Glomerular endothelial cell (primary cell): Measurements from ENCODE around the gene FUBP1. TPM values are rescaled to one million over a fixed set of nuclear protein-coding genes. Genes with fewer than 3 reads are reported as not detected.
"Not testable (repeated sequence)": the region's sequence is repeated elsewhere in the genome, so short reads cannot be mapped to it uniquely, and the experiment has no call there.

Experiments used
- DNase-seq: peaks from one replicate; pipeline ENCODE4 v3.0.0-alpha.2; 2011; ENCODE audit warnings: low read depth, low spot score; ENCODE audit errors: extremely low read depth
- total RNA-seq: library from RNA; depleted of rRNA; stranded (reverse); fragments of >200 nt; gene quantifications from 2 replicates; pipeline ENCODE4 v1.2.3, GENCODE V29; 2015

Gene FUBP1
- total RNA-seq, 1 donor from 2014 or later = 108 TPM

DNA sequence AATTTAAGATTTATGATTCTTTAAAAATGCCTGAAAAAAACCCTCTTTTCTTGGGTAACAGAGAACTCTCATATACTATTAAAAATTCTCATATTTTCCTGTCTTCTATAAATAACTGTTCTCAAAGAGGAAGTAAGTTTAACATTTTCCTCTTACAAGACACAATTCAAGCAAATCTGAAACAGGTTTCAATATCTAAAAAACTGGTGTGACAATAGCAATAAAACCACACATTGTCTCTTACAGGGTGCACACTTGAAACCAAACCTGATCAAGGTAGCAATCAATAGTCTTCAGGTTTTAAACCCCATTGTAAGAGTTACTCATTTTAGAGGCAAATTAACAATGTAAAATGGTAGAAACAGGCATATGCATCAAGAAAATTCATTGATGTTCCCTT, 28.0 kb downstream of the FUBP1 start:
- no peak for DNase-seq

GRCh38 chr1:77948841-77949424, 29.9 kb downstream of the FUBP1 start:
- DNase-seq = no peak

DNA sequence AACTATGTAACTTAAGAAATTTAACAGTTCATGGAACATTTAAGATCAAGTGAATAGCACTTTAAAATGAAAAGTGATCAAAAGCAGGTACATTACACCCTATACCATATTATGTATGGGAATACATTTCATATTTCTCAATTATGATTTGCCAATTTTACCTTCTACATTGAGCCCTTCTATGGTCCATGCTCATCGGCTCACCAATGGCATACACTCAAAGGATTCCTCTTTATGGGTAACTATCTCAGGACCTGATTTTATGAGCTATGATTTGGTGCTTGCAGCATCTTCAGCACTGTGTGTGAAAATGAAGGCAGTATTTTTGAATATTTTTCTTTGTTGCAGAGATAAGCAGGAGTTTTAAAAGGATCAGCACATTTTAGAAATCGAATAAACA, 33.5 kb downstream of the FUBP1 start:
- DNase-seq = no peak

DNA sequence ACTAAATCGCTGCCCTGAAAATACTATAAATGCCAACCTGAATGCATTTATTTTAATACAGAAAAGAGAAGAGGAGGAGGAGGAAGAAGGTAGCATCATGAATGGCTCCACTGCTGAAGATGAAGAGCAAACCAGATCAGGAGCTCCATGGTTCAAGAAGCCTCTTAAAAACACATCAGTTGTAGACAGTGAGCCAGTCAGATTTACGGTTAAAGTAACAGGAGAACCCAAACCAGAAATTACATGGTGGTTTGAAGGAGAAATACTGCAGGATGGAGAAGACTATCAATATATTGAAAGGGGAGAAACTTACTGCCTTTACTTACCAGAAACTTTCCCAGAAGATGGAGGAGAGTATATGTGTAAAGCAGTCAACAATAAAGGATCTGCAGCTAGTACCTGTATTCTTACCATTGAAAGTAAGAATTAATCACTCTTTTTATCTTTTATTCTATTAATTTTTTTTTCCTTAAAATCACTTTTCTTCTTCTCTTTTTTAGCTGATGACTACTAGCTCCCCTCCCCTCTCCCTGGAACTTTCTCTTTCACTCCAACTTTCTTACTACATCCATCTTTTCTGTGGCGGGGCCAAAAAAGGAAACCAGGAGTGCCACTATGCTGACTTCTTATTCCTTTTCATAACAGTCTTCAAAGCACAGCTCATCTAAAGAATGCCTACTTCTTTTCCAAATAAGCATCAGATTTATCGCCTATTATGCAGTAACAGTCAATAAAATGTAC, 36.3 kb downstream of the FUBP1 start:
- no peak for DNase-seq

- DNase-seq = no peak
Measured at GRCh38 chr1:77940921-77941570, 37.8 kb downstream of the FUBP1 start.

GRCh38 chr1:77938651-77939050, 40.2 kb downstream of the FUBP1 start:
- no peak for DNase-seq

GRCh38 chr1:77929806-77930205, 49.1 kb downstream of the FUBP1 start:
- no peak for DNase-seq

DNA sequence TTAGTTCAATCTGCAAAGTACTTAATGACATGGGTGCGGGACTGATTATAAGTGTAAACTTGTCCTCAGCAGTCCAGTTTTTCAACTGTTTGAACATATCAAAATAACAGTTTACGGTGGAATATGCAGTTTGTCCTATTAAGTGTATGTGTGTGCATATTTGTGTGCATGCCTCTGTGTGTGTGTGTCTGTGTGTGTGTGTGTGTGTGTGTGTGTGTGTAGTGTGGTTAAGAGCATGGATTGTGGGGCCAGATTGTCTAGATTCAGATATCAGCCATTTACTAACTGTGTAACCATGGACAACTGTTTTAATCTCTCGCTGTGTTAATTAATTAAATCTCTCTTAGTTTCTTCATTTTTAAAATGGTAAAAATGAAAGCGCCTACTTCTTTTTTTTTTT, 51.5 kb downstream of the FUBP1 start:
- no peak for DNase-seq

DNA sequence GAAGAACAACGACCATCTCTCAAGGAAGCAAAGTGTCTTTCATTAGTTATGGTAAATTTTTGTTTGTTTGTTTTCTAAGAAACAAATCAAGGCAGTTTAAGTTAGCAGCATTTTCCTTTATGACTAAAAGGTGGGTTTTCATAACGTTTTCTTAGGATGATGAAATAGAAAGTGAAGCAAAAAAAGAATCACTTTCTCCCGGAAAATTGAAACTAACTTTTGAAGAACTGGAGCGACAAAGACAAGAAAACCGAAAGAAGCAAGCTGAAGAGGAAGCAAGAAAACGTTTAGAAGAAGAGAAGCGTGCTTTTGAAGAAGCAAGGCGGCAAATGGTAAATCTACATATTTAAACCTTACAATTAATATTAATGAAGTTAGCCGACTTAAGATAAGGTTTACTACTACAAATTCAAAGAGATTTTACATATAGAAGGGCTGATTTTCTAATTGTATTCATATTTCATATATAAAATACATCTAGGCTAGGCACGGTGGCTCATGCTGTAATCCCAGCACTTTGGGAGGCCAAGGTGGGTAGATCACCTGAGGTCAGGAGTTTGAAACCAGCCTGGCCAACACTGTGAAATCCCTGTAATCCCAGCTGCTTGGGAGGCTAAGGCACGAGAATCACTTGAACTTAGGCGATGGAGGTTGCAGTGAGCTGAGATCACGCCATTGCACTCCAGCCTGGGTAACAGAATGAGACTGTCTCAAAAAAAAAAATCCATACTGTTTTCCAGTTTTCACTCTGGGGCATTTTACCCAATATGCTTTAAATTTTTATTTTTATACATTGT, 52.1 kb downstream of the FUBP1 start:
- no peak for DNase-seq

DNA sequence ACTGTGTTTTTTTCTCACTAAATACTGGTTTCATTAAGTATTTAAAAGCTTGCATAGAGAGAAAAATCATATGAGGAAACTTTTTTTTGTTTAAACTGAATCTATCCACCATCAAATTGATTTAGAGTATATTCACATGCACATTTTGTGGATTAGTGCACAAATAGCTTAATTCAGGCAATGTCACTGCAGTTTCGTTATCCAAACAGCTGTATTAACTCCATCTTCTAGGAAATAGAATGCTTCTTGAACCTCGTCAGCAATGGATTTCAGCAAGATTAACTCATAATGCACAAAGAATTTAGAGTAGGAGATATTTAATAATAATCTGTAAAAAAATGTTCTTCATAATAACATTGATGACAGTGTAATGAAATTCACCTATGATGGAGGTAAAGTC, 52.9 kb downstream of the FUBP1 start:
- DNase-seq = no peak

GRCh38 chr1:77925518-77925917, 53.4 kb downstream of the FUBP1 start:
- DNase-seq = no peak

DNA sequence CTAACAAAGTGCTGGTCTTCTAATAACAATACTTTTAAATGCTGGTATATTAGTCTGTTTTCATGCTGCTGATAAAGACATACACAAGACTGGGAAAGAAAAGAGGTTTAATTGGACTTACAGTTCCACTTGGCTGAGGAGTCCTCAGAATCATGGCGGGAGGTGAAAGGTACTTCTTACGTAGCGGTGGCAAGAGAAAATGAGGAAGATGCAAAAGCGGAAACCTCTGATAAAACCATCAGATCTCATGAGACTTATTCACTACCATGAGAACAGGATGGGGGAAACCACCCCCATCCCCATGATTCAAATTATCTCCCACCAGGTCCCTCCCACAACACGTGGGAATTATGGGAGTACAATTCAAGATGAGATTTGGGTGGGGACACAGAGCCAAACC, 60.0 kb downstream of the FUBP1 start:
- not testable (repeated sequence) for DNase-seq

DNA sequence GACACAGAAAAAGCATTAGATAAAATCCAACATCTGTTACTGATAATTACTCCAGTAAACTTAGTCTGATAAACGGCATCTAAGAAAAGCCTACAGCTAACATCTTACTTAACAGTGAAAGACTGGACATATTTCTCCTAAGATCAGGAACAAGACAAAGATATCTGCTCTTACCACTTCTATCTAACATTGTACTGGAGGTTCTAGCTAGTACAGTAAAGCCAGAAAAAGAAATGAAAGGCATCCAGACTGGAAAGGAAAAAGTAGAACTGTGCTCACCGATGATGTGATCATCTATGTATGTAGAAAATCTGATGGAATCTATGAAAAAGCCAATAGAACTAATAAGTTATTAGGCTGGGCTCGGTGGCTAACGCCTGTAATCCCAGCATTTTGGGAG, 68.8 kb downstream of the FUBP1 start:
- no peak for DNase-seq

DNA sequence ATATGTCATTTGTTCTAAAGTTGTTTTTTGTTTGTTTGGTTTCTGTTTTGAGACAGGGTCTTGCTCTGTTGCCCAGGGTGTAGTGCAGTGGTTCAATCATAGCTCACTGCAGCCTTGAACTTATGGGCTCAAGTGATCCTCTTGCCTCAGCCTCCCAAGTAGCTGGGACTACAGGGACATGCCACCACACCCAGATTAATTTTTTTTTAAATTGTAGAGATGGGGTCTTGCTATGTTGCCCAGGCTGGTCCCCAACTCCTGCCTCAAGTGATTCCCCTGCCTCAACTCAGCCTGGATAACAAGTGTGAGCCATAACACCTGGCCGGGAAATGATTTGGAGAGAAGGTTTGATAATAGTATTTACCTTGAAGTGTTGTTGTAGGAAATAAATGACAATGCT, 72.2 kb downstream of the FUBP1 start:
- no peak for DNase-seq

DNA sequence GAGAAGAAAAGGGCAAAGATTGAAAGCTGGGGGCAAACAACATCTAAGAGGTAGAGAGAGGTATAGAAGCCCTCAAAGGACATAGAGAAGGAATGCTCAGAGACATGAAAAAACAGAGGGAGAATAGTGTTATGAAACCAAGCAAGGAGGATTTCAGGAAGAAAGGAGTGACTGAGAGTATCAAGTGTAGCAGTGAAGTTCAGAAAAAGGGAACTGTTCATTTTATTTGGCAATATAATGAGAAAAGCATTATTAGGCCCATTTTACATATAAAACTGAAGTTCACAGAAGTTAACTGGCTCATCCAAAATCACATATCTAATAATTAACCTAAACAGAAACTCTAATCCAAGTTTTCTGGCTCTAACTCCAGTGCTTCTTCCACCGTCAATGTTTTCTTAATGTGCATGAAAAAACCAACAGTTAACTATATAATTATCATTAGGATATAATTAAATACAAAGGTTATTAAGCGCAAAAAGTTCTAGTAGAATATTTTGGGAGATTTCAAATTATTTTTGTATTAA, 72.8 kb downstream of the FUBP1 start:
- DNase-seq = no peak

GRCh38 chr1:77905603-77906002, 73.3 kb downstream of the FUBP1 start:
- no peak for DNase-seq

- DNase-seq = peak; percentile 45
Measured at GRCh38 chr1:77900687-77901293, 78.1 kb downstream of the FUBP1 start.

DNA sequence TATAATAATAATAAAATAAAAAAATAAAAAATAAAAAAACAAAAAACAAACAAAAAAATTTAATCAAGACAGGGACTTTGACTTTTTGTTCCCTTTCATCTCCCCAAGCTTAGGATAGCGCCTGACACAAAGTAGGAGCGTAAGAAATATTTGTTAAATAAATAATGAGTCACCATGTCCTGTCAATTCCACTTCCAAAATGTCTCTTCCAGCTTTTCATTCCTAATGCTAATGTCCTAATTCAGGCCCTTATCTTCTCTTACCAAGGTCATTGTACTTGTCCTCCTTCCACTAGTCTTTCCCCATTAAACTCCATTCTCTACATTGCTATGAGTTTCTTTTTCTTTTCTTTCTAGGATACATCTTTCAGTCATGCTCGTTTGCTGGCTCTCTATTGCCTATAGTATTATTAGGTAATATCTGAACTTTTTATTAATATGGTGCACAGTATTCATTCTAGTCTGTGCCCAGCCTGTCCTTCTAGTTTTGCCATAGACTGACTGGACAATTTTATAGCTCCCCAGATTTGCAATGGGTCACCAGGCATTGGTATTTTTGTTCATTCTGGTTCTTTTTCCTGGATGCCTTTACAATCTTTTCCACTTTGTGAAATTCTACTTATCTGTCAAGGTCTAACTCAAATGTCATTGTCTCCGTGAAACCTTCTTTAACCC, 79.1 kb downstream of the FUBP1 start:
- DNase-seq = no peak
